ENCODE data around the gene CFP.

DNA sequence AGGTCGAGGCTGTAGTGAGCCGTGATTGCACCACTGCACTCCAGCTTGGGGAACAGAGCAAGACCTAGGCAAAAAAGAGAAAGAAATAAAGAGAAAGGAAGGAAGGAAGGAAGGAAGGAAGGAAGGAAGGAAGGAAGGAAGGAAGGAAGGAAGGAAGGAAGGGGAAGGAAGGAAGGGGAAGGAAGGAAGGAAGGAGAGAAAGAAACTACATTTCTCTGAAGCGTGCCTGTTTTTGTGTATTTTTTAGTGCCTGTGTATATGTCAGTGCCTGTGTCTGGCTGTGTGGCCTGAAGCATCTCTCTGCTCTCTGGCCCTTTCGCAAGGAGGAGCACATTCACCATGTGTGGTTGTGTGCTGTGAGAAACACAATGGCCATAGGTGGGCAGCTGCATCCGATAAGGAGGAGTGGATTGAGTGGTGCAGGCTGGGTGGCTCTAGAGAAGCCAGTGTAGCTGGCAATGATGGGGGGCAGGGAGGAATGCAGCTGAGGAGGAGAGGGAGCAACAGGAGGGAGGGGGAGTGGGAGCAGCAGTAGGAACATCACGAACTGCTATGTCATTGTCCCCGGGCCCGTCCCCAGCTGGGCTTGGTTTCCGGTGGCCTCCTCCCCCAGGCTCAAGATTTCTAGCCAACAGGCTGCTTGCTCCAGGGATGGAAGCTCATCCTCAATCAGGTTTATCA, 21.5 kb downstream of the CFP start:
- TF ChIP-seq, protein P1, sequence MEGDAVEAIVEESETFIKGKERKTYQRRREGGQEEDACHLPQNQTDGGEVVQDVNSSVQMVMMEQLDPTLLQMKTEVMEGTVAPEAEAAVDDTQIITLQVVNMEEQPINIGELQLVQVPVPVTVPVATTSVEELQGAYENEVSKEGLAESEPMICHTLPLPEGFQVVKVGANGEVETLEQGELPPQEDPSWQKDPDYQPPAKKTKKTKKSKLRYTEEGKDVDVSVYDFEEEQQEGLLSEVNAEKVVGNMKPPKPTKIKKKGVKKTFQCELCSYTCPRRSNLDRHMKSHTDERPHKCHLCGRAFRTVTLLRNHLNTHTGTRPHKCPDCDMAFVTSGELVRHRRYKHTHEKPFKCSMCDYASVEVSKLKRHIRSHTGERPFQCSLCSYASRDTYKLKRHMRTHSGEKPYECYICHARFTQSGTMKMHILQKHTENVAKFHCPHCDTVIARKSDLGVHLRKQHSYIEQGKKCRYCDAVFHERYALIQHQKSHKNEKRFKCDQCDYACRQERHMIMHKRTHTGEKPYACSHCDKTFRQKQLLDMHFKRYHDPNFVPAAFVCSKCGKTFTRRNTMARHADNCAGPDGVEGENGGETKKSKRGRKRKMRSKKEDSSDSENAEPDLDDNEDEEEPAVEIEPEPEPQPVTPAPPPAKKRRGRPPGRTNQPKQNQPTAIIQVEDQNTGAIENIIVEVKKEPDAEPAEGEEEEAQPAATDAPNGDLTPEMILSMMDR (IDR thresholded peaks at IDR 0.05): no peak
- TF ChIP-seq ZFX (IDR thresholded peaks at IDR 0.05; ENCODE audit: borderline replicate concordance): no peak
